ENCODE results near the gene RCAN3.

- TF ChIP-seq GATA2 (IDR thresholded peaks at IDR 0.05; ENCODE audit: low read depth, low read length) (no peak), GATA3 (IDR thresholded peaks at IDR 0.05; ENCODE audit: low read depth, low read length) (no peak)
These were observed 48.8 kb downstream of the RCAN3 start for GRCh38 chr1:24551290-24551959.
